HEK293T (cell line): Measurements from ENCODE around the gene ACOXL.

ENCODE experiments used
- BHLHE40 ChIP-seq: fragments of 450-650 bp; IDR thresholded peaks from 2 replicates; pipeline ENCODE4 v1.6.1; 2016; ENCODE audit warnings: mild to moderate bottlenecking, moderate library complexity, borderline replicate concordance
- FOXK2 ChIP-seq: fragments of 450-650 bp; IDR thresholded peaks from 2 replicates; pipeline ENCODE4 v1.6.1; 2016; ENCODE audit warnings: mild to moderate bottlenecking
- FOXM1 ChIP-seq: fragments of 450-650 bp; IDR thresholded peaks from 2 replicates; pipeline ENCODE4 v1.6.1; 2017; ENCODE audit warnings: mild to moderate bottlenecking, borderline replicate concordance
- HDGF ChIP-seq: fragments of 450-650 bp; IDR thresholded peaks from 2 replicates; pipeline ENCODE4 v1.6.1; 2017; ENCODE audit warnings: antibody characterized with exemption, borderline replicate concordance
- LEF1 ChIP-seq: fragments of 450-650 bp; IDR thresholded peaks from 2 replicates; pipeline ENCODE4 v1.6.1; 2017; ENCODE audit warnings: mild to moderate bottlenecking, borderline replicate concordance
- SP1 ChIP-seq: fragments of 450-650 bp; IDR thresholded peaks from 2 replicates; pipeline ENCODE4 v1.6.1; 2017
- TARDBP ChIP-seq: fragments of 450-650 bp; IDR thresholded peaks from 2 replicates; pipeline ENCODE4 v1.6.1; 2016
- ZNF384 ChIP-seq: fragments of 450-650 bp; IDR thresholded peaks from 2 replicates; pipeline ENCODE4 v1.6.1; 2016

DNA sequence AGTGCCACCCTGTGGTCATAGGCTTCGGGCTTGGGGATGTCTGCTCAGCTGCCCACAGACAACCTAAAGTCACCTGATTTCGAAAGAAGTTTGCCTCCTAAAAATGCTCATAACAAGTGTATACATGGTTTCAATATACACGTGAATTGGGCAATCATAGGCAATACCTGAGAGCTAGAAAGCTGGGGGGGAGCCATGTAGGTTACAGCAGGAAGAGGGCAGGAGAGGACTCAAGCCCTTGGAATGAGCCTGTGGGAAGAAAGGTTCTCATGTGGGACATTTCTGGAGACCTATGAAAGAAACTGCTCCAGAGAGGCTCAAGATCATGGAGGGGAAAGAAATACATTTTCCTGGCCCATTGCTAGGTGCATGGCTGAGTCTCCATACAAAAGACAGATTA lies 109.7 kb downstream of the ACOXL start:
- TF ChIP-seq BHLHE40 = no peak
- TF ChIP-seq FOXM1 = no peak
- TF ChIP-seq FOXK2 = no peak
- no peak for TF ChIP-seq LEF1
- TF ChIP-seq SP1 = no peak
- TF ChIP-seq ZNF384 = no peak
- TF ChIP-seq HDGF = no peak
- TF ChIP-seq TARDBP = no peak
